ENCODE measurements around the gene MCUR1. TPM values are rescaled to one million over a fixed set of nuclear protein-coding genes. Genes with fewer than 3 reads are reported as not detected.
"Not testable (repeated sequence)": the region's sequence is repeated elsewhere in the genome, so short reads cannot be mapped to it uniquely, and the experiment has no call there.

Gene MCUR1
- total RNA-seq, 1 donor from 2014 or later, result 19.3 TPM

DNA sequence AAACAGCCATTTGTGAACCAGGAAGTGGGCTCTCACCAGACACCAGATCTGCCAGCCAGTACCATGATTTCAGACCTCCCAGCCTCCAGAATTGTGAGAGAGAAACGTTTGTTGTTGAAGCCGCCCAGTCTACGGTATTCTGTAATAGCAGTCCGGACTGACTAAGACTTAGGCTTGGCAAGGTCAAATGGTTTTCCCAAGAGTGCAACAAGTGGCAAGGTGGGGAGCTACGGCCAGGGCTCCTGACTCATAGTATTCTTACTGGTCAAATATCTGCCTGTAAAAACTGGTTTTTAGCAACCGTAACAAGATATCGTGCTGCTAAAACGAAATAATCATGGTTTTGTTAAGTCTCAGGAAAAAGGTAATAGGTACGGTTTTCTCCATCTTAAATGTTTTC lies 37.8 kb downstream of the MCUR1 start:
- no peak for DNase-seq (ENCODE audit: low spot score)

DNA sequence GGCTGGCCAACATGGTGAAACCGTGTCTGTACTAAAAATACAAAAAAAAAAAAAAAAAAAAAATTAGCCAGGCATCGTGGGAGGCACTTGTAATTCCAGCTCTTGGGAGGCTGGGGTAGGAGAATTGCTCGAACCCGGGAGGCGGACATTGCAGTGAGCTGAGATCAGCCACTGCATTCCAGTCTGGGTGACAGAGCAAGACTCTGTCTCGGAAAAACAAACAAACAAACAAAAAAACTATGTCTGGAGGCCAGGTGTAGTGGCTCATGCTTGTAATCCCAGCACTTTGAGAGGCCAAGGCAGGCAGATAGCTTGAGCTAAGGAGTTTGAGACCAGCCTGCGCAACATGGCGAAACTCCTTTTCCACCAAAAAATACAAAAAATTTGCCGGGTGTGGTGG lies 38.9 kb downstream of the MCUR1 start:
- not testable (repeated sequence) for DNase-seq (ENCODE audit: low spot score)

DNA sequence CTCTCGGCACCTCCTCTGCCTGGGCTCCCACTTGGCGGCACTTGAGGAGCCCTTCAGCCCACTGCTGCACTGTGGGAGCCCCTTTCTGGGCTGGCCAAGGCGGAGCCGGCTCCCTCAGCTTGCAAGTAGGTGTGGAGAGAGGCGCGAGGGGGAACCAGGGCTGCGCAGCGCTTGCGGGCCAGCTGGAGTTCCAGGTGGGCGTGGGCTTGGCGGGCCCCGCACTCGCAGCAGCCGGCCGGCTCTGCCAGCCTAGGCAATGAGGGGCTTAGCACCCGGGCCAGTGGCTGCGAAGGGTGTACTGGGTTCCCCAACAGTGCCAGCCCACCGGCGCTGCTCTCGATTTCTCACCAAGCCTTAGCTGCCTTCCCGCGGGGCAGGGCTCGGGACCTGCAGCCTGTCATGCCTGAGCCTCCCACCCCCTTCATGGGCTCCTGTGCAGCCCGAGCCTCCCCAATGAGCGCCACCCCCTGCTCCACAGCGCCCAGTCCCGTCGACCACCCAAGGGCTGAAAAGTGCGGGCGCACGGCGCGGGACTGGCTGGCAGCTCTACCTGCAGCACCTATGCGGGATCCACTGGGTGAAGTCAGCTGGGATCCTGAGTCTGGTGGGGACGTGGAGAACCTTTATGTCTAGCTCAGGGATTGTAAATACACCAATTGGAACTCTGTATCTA lies 41.9 kb downstream of the MCUR1 start:
- DNase-seq (ENCODE audit: low spot score), result not testable (repeated sequence)

DNA sequence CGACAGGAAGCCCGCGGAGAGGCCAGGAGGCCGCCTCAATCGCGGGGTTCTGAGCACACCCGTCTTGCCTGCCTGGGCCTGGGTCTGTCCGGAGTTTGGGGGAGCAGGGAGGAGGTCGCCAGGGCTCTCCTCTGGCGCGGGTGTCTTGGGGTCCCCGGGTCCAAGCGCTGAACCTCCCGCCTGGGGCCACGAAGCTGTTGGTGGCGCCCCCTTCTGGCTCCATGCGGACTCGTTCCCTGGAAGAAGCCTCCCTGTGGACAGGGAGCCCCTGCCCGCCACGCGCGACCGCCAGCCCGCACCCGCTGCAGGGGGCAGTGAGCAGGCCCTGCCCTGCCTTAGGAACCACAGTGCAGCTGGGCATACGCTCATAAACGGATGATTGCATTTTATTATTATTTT lies 44.7 kb downstream of the MCUR1 start:
- no peak for DNase-seq (ENCODE audit: low spot score)

DNA sequence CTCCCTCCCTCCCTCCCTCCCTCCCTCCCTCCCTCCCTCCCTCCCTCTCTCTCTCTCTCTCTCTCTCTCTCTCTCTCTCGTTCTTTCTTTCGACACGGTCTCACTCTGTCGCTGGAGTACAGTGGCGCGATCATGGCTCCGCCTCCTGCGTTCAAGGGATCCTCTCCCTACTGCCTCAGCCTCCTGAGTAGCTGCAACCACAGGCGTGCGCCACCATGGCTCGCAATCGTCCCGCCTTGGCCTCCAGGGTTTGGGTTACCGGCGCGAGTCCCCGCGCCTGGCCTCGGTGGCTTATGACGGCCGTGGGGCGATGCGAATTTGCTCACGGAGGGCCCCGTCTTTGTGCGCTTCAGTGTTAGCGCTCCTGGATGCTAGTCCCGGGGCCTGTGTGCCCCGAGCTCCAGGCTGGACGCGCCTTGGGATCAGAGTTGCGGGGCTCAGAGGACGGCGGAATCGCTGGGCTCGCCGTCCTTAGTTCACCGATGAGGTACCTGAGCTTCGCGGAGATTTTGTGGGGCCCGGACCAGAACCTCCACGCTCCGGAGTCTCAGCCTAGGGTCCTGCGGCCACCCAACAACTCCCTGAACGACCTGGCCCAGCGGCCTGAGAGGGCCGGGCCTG lies 45.2 kb downstream of the MCUR1 start:
- DNase-seq (ENCODE audit: low spot score), result no peak

DNA sequence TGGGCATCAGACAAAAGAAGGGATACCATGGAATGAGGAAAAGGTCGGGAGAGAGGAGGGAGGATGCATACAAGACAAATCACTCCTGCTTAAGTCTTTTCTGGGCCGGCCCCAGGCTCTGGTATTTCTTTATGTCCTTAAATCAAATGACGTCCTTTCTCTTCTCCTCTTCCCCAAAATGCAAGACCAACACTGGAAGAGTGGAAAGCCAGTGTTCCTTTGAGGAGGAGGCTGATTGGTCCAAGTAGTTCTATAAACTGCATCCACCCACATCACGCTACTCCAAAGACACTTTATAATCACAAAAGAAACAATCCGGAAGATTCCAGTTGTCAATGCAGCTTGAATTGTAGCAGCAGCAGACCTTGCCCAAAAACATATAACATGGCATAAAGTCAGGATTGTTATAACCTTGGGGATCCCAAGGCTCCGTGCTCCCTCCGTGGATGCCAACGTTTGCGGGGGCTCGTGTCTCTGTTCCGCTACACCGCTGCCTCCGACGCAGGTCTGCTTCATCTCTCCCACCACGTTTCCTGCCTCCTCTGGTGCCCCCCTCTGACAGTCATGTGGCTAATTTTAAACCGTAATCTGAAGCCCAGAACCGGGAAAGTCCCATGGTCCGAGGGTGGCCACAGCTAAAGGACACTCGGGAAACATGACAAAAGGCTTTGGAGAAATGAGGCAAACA lies 47.1 kb downstream of the MCUR1 start:
- DNase-seq (ENCODE audit: low spot score), result peak; percentile 56

DNA sequence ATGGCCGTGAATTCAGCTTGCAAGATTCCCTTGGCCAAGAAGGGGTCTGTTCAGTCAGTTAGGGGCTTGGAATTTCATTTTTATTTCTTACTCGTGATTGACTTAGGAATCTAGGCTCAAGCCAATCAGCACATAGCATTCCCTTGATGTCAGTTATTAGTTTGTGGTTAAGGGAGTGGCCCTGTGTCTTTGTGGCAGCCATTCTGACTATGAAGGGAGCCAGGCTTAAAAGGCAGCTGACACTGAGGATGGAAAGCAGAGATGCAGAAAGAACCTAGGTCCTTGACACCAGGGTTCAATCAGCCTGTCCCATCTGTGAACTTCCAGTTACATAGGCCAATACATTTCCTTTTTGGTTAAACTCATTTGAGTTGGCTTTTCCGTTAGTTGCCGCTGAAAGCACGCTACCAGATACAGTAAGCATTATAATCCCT lies 48.1 kb downstream of the MCUR1 start:
- no peak for DNase-seq (ENCODE audit: low spot score)

DNA sequence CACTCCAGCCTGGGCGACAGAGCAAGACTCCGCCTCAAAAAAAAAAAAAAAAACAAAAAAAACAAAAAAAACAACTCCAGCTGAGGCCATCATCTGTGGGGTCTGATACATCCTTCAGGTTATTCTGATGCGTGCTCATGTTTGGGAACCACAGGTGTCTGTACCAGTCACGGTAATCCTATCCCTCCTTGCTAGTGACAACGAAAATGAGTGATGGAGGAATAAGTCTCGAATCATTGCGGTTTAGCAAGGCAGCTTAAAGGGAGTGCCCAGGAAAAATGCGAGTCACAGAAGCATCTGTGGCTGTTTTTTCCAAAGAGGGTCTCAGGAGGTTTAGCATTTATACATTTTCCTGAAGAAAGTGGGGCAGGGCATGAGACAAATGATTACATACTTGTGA lies 48.8 kb downstream of the MCUR1 start:
- DNase-seq (ENCODE audit: low spot score), result no peak

DNA sequence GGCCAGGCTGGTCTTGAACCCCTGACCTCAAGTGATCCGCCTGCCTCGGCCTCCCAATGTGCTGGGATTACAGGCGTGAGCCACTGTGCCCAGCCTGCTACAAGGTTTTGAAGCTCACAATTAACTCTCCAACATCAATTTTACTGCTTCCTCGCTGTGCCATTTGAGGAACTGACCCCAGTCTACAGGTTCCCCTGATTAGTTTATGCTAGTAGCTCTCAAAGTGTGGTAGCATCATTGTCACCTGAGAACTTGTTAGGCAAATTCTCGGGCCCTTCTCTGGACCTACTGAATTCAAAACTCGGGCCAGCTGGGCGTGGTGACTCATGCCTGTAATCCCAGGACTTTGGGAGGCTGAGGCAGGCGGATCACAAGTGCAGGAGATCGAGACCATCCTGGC lies 49.4 kb downstream of the MCUR1 start:
- no peak for DNase-seq (ENCODE audit: low spot score)

DNA sequence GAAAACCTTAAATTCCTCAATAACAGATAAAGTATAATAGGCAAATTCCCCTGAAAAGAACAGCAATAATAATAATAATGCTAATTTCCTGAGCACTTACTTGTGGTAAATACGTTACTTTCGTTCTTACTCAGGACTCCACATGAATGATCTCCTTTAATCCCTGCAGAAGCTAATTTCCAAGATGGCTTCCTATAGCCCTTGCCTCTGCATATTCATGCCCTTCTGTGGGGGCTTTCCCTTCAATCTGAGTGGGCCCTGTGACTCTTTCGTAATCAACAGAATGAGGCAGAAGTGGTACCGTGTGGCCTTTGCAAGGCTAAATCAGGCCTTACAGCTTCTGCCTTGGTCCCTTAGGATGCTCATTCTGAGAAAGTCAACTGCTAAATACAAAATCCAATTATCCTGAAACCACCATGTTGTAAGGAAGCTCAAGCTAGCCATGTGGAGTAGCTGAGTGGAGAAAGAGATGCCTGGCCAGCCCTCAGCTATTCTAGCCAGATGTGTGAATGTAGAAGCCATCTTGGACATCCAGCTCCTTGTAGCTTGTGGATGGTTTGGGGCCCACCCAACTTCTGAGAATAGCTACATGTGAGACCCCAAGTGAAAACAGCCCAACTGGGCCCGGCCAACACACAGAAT lies 50.5 kb downstream of the MCUR1 start:
- no peak for DNase-seq (ENCODE audit: low spot score)

DNA sequence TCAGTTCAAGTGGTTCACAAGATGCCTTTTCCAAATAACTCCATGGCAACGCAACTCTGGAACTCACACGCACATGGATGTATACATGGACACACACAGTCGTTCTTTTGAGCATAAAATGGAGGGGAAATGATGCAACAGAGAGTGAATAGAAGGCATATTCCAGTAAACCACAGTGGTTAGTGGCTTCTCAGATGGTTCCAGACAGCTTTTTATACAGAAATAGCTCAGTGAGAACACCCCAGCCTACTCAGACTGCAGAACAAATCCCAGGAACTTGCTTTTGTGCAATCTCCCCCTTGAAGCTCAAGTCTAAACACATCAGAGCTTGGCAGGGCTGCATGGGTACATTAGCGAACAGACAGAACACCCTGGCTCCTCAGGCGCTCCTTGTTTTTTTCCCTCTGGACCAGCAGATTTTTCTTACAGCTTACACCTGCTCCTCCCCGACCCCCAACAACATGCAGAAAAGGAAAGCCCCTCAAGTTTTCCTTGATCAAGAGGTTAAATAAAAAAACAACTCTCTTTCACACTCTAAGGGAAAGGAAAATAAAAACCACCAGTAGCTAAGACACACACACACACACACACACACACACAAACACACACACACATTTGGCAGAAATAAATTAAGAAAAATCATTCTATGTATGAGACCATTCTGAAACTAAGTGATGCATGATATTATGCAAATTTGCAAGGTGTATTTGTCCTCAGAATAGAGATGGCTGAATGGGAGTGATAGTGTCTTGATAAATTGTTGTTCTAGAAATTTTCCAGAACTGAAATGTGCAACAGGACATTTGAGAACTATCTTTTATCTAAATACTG lies 51.5 kb downstream of the MCUR1 start:
- DNase-seq (ENCODE audit: low spot score), result no peak

DNA sequence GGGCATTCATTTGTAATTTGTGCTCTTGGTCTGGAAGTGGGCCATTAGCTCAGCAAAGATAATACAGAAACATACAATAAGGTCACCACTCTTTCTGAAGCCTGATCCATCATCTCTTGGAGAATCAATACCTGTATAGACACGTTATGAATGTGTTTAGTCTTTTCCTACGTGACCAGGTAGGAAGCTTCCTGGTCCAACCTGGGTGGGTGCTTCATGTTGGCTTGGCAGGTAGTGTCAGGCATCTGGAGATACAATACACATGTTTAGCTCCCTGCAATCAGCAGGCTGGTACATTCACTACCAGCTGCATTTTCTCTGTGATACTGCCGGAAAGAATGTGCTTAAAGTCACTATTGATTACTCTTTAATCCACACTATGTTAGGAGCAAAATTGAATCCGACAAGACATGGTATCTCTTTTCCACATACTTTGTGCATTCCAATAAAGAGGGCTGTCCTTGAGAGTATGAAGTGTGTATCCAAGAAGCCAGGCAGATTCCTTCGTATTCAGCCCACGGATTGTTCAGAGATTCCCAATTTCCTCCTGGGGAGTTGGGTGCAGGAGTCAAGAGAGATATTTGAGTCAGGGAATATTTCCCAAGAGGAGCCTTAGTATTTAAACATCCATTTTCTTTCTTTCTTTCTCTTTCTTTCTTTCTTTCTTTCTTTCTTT lies 52.9 kb downstream of the MCUR1 start:
- no peak for DNase-seq (ENCODE audit: low spot score)

DNA sequence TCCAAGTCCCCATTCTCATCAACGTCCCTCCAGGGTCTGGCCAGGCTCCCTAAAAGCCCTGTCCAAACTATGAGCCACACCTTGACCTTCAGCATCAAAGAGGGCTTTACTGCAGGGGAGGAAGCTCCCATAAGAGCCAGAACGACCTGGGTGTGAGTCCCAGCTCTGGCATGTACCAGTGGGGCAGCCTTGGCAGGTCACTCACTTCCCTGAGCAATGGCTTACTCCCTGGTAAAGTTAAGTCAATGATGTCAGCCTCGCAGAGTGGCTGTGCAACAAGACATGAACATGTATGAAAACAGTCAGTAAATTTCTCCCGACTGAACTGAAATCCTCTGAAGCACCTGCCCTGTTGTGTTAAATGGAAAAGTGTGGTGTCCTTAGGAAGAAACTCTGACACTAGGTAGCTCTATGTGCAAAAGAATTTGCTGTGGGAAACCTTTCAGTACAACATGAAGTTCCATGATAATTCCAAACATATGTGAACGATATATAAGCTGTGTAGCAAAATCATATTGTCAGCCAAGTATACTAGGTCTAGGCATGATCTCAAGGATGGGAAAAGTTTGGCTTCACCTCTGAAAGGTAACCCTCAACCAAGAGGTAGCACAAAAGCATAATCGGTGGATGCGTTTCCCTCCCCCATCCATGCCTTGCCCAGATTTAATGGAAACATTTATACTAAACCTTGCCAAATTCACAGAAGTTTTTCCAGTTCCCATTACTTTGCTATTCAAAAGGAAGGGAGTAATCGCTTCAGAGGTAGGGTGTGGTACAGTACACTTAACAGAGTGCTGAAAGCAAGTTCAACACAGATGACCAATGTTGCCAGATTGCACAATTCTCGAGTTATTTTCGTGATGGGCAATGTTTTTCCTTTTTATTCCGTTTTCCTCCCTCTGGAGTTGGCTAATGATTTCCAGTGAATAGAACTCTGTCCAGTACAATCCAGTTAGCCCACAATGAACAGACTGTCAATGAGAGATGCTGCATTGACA lies 53.8 kb downstream of the MCUR1 start:
- DNase-seq (ENCODE audit: low spot score), result no peak

DNA sequence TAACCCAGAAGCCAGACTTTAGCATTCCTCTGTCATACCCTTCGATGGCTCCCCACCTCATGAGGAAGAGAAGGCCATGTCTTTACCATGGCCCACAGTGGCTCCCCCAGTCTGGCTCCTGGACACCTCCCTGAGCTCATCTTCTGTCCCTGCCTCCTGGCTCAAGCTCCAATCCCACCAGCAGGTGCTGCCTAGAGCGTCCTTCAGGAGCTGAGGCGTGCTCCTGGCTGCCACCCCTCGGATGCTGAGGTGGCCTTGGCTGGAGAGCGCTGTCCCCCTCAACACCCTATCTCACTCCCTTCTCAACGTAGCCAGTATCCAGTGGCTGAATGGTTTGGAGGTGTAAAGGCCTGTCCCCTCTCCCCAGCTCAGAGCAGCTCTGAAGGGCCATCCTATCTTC lies 55.3 kb downstream of the MCUR1 start:
- no peak for DNase-seq (ENCODE audit: low spot score)

DNA sequence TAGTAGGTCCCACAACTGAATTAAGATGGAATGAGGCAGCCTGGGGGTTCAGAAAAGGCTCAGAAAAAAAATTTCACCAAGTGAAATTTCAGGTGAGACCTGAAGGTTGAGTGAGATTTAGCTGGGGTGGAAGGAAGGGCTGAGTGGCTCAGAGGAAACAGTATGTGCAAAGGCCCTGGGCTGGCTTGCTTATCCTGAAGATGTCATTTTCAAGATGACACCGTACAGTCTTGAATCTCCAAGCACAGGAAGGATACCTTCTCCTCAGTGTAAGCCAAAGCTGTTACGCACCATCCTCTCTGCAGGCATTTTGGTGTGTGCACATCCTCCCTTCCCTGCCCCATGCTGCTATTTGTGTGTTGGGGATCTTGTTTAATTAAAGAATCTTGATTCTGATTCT lies 59.7 kb downstream of the MCUR1 start:
- no peak for DNase-seq (ENCODE audit: low spot score)

DNA sequence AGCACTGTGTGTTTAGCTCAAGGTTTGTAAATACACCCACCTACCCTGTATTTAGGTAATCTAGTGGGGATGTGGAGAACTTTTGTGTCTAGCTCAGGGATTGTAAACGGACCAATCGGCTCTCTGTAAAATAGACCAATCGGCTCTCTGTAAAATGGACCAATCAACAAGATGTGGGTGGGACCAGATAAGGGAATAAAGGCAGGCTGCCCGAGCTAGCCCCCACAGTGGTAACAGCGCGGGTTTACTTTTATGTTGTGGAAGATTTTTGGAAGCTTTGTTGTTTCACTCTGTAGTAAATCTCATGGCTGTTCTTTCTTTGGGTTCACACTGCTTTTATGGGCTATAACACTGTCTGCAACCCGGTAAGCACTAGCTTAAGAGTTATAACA lies 70.6 kb downstream of the MCUR1 start:
- no peak for DNase-seq (ENCODE audit: low spot score)

DNA sequence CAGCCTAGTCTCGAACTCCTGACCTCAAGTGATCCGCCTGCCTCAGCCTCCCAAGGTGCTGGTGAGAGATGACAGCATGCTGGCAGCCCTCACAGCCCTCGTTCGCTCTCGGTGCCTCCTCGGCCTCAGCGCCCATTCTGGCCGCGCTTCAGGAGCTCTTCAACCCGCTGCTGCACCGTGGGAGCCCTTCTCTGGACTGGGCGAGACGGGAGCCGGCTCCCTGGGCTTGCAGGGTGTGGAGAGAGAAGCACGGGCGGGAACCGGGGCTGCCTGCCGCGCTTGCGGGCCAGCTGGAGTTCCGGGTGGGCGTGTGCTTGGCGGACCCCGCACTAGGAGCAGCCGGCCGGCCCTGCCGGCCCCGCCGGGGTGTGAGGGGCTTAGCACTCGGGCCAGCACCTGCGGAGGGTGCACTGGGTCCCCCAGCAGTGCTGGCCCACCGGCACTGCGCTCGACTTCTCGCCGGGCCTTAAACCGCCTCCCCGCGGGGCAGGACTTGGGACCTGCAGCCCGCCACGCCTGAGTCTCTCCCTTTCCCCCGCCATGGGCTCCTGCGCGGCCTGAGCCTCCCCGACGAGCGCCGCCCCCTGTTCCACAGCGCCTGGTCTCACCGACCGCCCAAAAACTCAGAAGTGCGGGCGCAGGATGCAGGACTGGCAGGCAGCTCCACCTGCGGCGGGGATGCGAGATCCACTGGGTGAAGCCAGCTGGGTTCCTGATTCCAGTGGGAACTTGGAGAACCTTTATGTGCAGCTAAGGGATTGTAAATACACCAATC lies 71.2 kb downstream of the MCUR1 start:
- no peak for DNase-seq (ENCODE audit: low spot score)

DNA sequence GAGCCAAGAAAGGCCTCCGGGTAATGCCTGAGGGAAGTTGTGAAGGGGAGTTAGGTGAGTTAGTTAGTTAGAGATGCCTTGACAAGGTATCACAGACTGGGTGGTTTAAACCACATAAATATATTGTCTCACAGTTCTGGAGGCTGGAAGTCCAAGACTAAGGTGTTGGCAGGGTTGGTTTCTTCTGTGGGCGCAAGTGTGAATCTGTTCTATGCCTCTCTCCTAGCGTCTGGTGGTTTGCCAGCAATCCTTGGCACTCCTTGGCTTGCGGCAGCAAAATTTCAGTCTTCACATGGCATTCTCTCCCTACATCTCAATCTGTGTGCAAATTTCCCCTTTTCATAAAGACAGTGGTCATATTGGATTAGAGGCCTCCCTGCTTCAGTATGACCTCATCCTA lies 73.0 kb downstream of the MCUR1 start:
- no peak for DNase-seq (ENCODE audit: low spot score)

Data from ureter (tissue), 1 donor.